Superior temporal gyrus (tissue), 1 donor: ENCODE data around the gene FCSK.

Experiments used
- DNase-seq: peaks from one replicate; pipeline ENCODE4 v3.0.0-alpha.2; 2016; ENCODE audit errors: extremely low spot score

The FCSK gene

DNA sequence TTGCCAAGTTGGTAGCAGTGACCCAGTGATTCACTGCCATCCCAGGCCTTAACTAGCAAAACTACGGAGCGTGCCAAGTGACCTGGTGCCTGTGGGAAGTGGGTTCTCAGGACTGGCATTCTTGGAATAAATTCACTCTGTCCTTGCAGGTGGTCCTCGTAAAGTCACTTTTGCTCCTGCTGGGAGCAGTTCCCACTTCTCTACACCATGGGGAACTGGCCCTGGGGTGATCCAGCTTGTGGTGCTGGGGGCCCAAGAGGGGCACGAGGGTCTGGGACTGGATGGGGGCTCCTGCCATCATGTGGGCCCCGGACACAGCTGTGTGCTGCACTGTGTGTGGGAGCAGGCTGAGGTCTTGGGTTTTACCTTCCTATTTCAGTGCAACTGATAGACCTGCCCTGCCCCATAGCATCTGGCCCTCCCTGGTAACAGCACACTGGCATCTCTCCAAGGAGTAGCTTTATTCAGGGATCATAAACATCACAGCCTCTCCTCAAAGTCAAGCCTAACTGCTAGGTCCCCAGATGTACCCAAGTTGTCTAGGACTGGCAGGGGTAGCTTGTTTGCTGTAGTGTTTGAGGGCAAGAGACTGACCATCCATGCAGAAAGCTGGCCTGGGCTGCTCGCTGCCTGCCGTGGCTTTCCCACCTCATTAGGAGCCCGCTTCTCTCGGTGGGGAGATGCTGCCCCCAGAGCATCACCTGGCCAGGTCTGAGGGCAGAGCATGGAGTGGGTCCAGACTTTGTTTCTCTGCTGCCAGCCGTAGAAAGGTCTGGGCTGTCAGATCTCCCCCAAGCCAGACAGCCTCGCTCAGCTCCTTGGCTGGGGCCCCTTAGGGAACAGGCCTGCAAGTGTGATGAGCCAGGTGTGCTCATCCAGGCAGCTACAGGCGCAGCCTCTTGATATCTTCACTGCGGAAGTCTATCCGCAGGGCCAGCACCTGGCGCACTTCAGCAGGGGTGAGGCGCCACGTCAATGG, 26.0 kb downstream of the FCSK start:
- no peak for DNase-seq

DNA sequence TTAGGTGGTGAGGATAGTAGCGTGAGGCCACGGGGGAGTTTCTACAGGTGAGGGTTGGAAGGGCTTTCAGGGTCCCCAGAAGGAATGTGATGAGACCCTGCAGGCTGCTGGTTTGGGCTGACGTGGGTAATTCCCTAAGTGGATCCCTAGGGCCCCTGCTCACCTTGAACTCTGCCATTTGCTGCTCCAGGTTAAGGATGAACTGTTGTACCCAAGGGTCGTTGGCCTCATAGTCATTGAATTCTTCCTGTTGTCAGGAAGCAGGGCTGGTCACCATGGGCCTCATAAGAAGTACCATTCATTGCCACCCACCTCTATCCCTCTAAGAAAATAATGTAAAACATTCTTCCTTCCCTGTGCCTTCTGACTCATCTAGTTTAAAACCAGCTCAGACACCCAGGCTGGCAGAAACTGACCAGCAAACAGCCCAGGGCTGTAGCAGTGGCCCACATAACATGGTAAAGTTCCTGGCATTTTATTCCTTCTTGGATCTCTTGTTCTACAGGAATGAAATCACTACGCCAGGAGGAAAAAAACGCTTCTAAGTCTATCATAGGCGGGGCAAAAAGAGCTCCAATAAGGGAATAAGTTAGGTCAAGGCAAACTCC, 27.6 kb downstream of the FCSK start:
- DNase-seq: no peak

DNA sequence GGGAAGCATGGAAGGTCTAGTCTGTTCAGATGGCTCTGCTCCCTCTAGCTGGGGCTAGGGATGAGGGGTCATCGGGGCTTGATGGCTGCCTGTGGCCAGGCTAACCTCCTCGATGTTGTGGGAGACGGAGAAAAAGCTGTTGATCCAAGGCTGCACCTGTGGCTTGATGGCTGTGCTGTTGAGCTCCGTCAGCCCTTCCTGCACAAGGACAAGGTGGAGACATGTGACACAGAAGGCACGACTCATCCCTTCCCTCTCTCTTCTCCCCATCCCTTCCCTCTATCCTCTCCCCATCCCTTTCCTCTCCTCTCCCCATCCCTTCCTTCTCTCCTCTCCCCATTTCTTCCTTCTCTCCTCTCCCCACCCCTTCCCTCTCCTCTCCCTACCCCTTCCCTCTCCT, 28.2 kb downstream of the FCSK start:
- no peak for DNase-seq

DNA sequence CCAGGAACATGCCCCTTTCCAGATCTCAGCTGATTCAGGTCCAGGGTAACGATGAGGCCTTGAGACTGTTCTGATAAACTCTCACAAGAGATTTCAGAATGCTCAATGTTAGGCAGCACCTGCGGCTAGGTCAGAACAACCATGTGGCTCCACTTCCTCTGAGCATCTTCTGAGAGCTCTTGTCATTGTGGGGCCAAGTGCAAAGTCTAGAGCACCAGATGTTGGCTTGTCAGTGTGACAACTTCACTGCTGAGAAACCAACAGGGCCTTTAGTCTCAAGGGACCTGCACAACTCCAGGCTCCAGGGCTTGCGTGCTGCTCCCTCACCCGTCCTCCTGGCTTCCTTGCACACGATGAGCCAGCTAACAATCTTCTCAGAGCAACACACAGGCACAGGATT, 29.0 kb downstream of the FCSK start:
- no peak for DNase-seq

DNA sequence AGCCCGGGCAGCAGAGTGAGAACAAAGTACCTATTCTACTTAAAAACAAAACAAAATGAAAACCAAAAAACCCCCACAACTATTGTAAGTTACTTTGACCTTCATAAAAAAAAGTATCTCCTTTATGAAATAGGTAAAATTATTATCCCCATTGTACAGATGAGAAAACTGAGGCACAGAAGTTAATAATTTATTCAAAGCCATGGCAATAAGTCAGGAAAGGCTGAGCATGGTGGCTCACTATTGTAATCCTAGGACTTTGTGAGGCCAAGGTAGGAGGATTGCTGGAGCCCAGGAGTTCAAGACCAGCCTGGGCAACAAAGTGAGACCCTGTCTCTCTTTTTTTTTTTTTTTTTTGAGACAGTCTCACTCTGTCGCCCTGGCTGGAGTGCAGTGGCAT, 30.5 kb downstream of the FCSK start:
- no peak for DNase-seq

DNA sequence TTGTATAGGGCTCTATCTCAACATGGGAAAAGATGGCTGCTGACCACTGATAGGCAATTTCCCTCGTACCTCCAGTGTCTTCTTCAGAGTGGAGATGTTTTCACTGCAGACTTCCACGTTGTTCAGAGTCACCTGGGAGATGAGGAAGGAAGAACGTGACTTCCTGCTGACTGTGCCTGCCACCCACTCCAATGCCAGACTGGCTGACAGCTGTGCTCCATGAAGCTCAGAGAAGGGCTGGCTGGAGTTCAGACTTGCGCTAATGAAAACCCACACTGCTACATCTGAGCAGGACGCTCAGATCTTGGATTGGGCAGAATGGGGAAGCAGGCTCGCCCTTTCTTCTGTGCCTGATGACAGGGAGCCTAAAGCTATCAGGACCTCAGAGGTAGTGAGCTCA, 35.9 kb downstream of the FCSK start:
- peak; percentile 34 for DNase-seq

DNA sequence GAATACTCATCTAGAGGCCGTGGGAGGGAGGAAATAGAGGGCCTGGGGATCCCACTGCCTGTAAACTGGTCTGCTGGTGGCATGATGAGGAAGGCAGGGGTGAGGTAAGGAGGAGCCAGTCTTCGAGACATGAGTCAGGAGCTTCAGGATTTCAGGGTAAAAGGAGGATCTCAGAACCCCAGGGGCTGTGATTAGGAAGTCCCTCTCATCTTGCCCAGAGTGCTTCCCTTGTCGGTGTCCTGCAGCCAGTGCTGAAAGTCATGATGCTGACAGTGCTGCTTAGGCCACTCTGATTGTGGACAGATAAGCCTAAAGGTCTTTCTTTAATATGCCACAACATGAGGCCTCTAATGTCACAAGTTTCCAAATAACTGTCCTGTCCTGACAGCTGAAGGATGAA, 39.4 kb downstream of the FCSK start:
- no peak for DNase-seq

DNA sequence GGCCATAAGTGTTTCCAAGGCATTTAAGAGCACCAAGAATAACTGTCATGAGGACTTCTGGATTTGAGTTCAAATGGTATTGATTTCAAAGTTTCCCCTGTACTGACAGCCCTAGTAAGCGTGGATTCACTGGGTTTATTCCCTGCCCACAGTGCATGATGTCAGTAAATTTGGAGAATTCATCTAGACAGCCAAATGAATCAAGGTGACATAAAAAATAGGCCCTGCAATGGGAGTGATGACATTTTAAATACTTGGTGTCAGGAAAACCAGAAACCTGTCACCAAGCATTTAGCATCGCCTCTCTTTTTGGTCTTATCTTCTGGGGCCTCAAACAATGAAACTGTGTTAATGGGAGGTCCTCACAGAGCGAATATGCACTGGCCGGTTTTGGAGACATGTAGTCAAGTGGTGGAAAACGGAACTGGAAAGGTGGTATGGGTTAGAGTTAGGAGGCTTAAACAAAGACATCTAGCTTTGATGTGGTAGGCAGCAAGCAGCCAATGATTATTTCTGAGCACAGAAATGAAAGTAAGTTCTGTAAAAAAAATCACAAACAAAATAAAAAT, 39.9 kb downstream of the FCSK start:
- no peak for DNase-seq

DNA sequence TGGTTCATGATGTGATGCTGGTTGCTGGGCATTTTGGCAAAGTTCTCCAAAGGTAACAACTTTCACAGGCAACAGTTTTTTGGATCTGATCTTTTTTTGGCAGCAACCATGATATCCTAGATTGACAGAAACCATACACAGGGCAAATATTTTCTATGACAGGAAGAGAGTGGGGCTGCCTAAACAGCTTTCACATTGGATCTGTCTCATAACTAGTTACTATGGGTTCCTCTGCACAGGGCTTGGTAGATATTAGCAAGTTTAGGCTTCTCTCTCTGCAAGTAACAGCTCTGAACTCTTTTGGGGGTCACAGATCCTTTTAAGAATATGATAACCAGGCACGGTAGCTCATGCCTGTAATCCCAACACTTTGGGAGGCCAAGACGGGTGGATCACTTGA, 40.4 kb downstream of the FCSK start:
- DNase-seq: no peak

DNA sequence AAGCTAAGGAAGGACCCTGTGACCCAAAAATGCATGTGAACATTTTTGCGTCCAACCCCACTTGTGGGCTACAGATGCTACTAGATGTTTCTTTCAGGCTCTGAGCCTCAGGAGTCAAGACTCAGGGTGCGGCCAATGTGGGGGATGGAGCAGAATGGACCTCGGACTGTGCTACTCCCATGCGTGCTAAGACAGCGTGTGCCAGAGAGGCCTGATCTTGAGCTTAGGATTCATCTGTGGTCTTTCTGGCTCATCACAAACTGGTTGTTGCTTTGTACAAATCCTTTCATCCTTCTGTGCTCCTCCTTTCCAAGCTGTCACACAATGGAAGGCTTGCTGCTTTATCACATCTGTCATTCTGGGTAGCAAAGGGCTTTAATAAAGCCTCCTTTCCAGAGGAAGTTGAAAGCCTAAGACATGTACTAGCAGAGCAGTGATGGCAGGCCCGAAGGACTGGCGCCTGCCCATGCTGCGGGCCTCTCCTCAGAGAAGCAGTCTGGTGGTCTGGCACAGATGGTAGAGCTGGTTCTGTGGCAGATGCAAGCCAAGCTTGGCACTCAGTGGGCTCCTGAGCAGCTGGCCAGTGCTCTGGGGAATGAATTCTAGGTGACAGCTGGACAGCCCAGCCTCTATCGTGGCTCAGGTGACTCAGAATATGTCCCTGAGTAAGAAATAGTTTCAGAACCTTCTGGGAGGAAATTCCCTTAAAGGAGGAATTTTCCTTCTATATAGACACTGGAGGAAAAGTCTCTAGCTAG, 41.2 kb downstream of the FCSK start:
- DNase-seq: peak; percentile 15

DNA sequence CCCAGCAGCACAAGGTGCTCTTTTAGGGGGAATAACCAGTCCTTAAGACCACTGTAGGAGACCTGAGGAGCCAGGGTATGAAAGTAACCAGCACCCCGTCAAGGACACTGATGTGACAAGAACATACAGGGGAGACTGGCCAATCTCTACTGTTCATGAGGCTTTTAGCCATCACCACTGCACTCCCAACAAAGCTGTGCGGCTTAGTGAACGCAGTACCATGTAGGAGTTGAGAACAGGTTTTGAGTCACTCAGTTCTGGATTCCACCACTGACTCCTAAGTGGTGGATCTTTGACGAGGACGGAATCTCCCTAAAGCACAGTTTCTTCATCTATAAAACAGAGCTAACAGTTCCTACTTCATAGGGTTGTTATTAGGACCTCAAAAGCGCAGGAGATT, 42.1 kb downstream of the FCSK start:
- no peak for DNase-seq

DNA sequence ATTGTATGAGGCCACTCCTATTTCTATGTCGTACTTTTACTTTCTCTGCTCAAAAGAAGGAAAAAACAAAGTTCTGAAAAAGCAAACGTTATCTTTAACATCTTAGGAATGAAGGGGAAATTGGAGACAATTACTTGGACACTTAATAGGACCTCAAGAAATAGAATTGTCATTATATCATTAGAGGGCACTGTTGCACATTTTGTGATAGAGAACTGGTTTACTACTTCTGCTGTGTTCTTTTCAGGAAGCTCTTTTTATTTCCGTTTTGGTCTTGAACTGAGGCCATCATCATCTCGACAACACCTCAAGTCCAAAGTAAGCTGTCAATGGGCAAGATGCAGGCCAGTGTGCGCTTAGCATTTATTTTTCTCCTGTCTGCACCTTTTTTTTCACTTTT, 54.4 kb downstream of the FCSK start:
- no peak for DNase-seq

DNA sequence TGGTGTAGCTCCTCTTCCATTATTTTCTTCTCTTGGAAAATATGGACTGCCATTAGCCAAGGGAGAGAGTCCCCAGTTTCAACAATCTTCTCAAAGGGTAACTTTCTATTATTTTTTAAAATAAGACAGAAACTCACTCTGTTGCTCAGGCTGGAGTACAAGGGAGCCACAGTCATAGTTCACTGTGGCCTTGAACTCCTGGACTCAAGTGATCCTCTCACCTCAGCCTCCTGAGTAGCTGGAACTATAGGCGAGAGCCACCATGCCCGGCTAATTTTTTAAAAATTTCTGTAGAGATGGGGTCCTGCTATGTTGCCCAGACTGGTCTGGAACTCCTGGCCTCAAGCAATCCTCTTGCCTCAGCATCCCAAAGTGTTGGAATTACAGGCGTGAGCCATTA, 55.8 kb downstream of the FCSK start:
- DNase-seq: no peak

DNA sequence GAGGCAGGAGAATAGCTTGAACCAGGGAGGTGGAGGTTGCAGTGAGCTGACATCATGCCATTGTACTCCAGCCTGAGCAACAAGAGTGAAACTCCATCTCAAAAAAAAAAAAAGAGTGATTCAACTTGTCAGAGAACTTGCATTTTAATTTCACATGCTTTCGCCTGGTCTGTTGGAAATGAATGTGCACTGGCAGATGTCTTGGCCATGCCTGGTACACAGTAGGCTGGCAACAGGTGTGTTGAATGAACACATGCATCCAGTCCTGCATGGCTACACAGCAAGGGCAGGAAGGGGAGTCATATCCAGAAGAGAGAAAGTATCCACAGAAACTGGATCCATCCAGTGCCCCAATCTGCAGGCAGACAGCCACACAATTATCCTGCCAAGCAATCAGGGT, 57.4 kb downstream of the FCSK start:
- DNase-seq: no peak

DNA sequence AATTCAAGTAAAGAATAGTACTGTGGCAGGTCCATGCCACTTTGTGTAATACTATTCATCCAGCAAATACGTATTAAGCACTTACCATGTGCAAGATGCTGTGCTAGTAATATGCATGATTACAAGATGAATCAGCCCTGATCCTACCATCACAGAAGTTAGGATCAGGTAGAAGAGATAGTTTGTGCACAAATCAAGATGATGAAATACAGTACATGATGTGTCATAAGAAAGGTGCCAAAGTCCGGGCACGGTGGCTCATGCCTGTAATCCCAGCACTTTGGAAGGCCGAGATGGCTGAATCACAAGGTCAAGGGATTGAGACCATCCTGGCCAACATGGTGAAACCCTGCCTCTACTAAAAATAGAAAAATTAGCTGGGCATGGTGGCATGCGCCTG, 58.1 kb downstream of the FCSK start:
- no peak for DNase-seq

DNA sequence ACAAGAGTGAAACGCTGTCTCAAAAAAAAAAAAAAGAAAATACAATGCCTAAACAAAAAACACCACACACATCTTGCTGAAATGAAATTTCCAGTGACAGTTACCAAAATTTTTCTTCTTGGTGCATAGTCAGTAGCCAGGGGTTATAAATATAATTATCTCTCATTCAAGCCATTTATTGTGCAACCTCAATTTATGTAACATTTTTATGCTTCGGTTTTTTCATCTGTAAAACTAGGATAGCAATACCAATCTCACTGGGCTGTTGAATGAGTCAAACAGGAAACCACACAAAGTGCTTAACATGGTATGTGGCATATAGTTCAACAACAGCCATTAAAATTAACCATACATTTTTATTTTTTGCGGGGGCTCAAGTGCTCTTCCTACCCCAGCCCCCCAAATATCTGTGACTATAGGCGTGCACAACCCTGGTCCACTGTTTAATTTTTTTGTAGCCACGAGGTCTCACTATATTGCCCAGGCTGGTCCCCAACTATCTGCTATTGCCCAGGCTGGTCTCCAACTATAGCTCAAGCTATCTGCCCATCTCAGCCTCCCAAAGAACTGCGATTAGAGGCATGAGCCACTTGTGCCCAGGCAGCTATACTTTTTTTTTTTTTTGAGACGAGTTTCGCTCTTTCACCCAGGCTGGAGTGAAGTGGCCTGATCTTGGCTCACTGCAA, 66.4 kb downstream of the FCSK start:
- no peak for DNase-seq

DNA sequence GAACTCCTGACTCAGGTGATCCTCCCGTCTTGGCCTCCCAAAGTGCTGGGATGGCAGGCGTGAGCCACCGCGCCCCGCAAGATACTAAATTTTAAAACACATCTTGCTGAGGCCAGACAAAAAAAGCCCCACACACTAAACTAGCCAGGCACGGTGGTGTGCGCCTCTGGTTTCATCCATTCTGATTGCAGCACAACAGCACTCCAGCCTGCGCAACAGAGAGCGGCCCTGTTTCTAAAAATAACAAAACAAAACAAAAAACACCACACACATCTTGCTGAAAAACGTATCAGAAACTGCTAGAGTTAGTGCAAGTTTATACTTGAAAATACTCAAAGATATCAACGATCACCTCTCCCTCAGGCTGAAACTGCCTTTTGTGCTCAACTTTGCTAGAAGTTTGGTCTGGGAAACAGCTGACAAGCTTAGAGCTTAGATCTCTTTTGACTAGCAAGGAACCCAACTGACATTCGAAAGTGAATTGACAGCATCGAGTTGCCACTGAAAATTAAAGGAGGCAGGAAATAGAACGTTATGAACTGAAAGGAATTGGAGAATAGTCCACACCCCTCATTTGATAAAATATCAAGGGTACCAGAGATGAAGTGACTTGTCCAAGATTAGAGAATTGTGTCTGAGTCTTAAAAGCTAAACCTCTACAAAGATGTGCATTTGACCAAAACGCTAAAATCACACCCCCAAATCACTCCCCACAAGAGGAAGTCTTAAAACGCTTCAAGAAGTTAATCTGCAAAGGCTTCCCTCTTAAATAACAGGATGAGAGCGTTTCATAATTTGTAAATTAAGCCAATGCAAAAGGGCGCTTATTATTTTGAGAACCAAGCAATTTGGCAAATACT, 68.1 kb downstream of the FCSK start:
- no peak for DNase-seq

DNA sequence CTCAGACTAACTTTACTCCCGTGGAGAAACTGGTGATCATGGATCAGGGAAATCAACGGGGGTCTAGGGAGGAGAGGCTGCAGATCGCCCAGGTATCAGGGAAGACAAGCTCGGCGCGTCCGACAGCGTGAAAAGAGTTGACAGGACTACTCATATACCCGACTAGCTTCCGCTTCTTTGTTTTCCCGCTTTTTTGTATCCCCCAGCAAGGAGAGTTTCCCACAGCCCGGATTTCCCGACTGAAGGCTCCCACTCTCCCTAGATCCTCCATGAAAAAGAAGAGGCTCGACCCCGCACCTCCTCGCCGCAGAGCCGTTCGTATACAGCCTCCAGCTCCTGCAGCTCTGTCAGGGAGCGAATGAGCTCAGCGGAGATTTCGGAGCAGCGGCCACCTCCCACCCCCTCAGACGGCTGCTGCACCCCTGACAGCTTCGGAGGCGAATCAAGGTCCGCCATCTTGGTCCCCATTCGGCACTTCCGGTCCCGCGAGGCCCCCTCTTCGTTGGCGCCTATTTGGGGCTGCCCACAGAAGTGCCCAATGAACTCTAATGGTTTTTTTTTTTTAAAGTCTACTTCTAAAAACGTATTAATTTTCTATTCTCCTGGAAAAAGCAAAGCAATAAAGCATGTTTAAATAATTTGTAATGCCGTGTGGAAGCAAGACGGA, 68.8 kb downstream of the FCSK start, which contains the start of gene COG4:
Gene COG4, minus strand, starts transcription at position 479 of the 667 bp plus-strand sequence. Its CDS starts 11 bp downstream, at position 468.
- peak; percentile 93 for DNase-seq

DNA sequence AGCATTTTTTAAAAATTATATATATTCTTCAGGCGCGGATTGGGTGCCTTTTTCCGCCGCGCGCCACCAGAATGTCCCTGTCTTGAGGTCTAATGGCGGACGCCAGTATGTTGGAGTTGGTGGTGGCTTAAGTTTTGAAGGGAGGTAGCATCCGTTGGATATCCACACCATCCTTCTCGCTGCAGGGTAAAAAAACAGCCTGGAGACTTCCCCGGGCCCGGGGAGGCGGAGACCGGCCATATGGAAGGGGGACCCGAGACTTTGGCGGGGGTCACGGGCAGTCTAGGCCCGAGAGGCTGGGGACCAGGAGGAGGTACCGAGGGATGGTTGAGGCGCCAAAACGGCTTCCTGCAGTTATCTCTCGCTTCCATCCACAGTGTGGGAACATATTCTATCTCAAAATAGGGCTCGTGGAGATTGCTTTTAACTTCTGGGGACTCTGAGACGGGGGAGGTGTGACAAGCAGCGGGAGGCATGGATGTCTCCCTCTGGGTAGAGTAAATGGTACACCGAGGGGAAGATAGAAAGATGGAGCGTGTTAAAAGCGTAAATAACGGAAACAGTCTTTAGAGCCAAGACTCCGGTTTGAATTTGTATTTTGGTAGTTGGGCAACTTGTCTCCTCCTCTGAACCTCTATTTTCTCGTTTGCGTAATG, 69.5 kb downstream of the FCSK start, which contains the start of gene SF3B3:
Gene SF3B3, plus strand, starts transcription at position 74 of the 656 bp plus-strand sequence. CDS start 2,841 bp downstream, outside the sequence.
- peak; percentile 82 for DNase-seq
